ENCODE results near the gene LRRC74A. TPM values are rescaled to one million over a fixed set of nuclear protein-coding genes. Genes with fewer than 3 reads are reported as not detected.

LRRC74A gene
- polyA plus RNA-seq, 1 experiment: not detected

- no peak for DNase-seq (ENCODE audit: low read depth, low spot score)
- Histone ChIP-seq H3K27ac (ENCODE audit: low read depth, low read length) (no peak overlapping the region), H3K4me3 (ENCODE audit: low read depth, low read length) (no peak overlapping the region), H3K27me3 (ENCODE audit: control insufficient read depth, insufficient read depth, low read length) (peaks cover 7% of the 10 kb centered on the region), H3K9me3 (ENCODE audit: control insufficient read depth, insufficient read depth, low read length) (no peaks in the 10 kb centered on the region; the same call in 1 of the 2 replicates)
- ChIA-PET CTCF (interaction anchor here (1.4 kb wide), 1 partner anchor 187 kb away, joined by 6 read pairs; no protein-coding TSS in a partner anchor), POLR2A (no interaction called here)
- no peak for TF ChIP-seq CTCF (IDR thresholded peaks at IDR 0.05; ENCODE audit: low read depth, low read length)
Measured at GRCh38 chr14:76883447-76883846, 57.2 kb downstream of the LRRC74A start.

GRCh38 chr14:76884394-76884793 lies 58.2 kb downstream of the LRRC74A start:
- ChIA-PET CTCF (interaction anchor here (1.4 to 7.1 kb wide), 2 partner anchors 9 to 186 kb away, joined by 6 to 51 read pairs; no protein-coding TSS in a partner anchor), POLR2A (no interaction called here)
- TF ChIP-seq CTCF (IDR thresholded peaks at IDR 0.05; ENCODE audit: low read depth, low read length): no peak
- DNase-seq (ENCODE audit: low read depth, low spot score): no peak
- Histone ChIP-seq H3K4me3 (ENCODE audit: low read depth, low read length) (no peak overlapping the region), H3K9me3 (ENCODE audit: control insufficient read depth, insufficient read depth, low read length) (no peaks in the 10 kb centered on the region; the same call in 1 of the 2 replicates), H3K27me3 (ENCODE audit: control insufficient read depth, insufficient read depth, low read length) (peaks cover 7% of the 10 kb centered on the region), H3K27ac (ENCODE audit: low read depth, low read length) (no peak overlapping the region)

- ChIA-PET POLR2A (no interaction called here), CTCF (interaction anchor here (0.6 to 7.1 kb wide), 2 partner anchors 9 to 13 kb away, joined by 6 to 51 read pairs; no protein-coding TSS in a partner anchor)
Measured at GRCh38 chr14:76884853-76885276, 58.7 kb downstream of the LRRC74A start.

GRCh38 chr14:76887191-76887590 lies 61.0 kb downstream of the LRRC74A start:
- no peak overlapping the region for H3K4me3 ChIP-seq (ENCODE audit: low read depth, low read length)
- ChIA-PET POLR2A (interaction anchor here (2.8 kb wide), 1 partner anchor 17 kb away, joined by 12 read pairs; no protein-coding TSS in a partner anchor), CTCF (interaction anchor here (1.0 to 7.1 kb wide), 10 partner anchors 11 to 208 kb away, joined by 3 to 51 read pairs (median 6); no protein-coding TSS in a partner anchor)
- TF ChIP-seq CTCF (IDR thresholded peaks at IDR 0.05; ENCODE audit: low read depth, low read length): no peak
- H3K27ac ChIP-seq (ENCODE audit: low read depth, low read length): no peak overlapping the region
- DNase-seq (ENCODE audit: low read depth, low spot score): no peak
- peaks cover 4% of the 10 kb centered on the region for H3K9me3 ChIP-seq (ENCODE audit: control insufficient read depth, insufficient read depth, low read length)
- peaks cover 7% of the 10 kb centered on the region for H3K27me3 ChIP-seq (ENCODE audit: control insufficient read depth, insufficient read depth, low read length)

More at GRCh38 chr14:76884853-76885276, 58.7 kb downstream of the LRRC74A start:
- no peak for TF ChIP-seq CTCF (IDR thresholded peaks at IDR 0.05; ENCODE audit: low read depth, low read length)
- H3K27me3 ChIP-seq (ENCODE audit: control insufficient read depth, insufficient read depth, low read length): peaks cover 7% of the 10 kb centered on the region
- H3K9me3 ChIP-seq (ENCODE audit: control insufficient read depth, insufficient read depth, low read length): no peaks in the 10 kb centered on the region; the same call in 1 of the 2 replicates
- H3K27ac ChIP-seq (ENCODE audit: low read depth, low read length): no peak overlapping the region
- no peak for DNase-seq (ENCODE audit: low read depth, low spot score)
- H3K4me3 ChIP-seq (ENCODE audit: low read depth, low read length): no peak overlapping the region

- Histone ChIP-seq H3K27me3 (ENCODE audit: control insufficient read depth, insufficient read depth, low read length) (peaks cover 7% of the 10 kb centered on the region), H3K4me3 (ENCODE audit: low read depth, low read length) (no peak overlapping the region), H3K9me3 (ENCODE audit: control insufficient read depth, insufficient read depth, low read length) (peaks cover 13% of the 10 kb centered on the region), H3K27ac (ENCODE audit: low read depth, low read length) (no peak overlapping the region)
- DNase-seq (ENCODE audit: low read depth, low spot score): no peak
- CTCF ChIA-PET: interaction anchor here (1.2 kb wide), 1 partner anchor 22 kb away, joined by 4 read pairs; no protein-coding TSS in a partner anchor
- POLR2A ChIA-PET: interaction anchor here (1.1 kb wide), 1 partner anchor 13 kb away, joined by 8 read pairs; no protein-coding TSS in a partner anchor
- no peak for TF ChIP-seq CTCF (IDR thresholded peaks at IDR 0.05; ENCODE audit: low read depth, low read length)
Measured at GRCh38 chr14:76891391-76891790, 65.2 kb downstream of the LRRC74A start.

Measured in AG04450 (cell line).